Measurements from ENCODE around the gene FRY. TPM values are rescaled to one million over a fixed set of nuclear protein-coding genes. Genes with fewer than 3 reads are reported as not detected.

The FRY gene
- total and polyA plus RNA-seq, 9 of the 15 experiments (the other 6 are each of a cell fraction or from before 2014, with no cell fraction given) = 0.03 to 0.31 (median 0.11) TPM; not detected in 3

DNA sequence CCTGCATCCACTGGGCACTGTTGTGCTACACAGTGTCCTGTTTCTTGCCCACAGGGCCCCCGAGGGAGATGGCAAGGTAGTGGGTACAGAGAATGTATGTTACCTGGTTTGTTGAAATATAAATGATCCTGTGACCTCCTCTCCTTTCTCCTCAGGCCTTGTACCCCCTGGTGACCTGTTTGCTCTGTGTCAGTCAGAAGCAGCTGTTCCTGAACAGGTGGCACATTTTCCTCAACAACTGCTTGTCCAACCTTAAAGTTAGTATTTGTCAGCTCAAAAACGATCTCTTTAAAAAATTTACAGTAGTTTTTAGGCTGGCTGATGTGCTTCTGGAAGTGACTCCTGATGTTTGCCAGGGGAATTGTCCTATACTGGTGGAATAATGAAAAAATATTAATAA is 105.1 kb downstream of the FRY start:
- Histone ChIP-seq H3K9ac (ENCODE audit: insufficient read depth in 1 of 2, low read depth in 2 of 2, low read length in 2 of 2) (no peak overlapping the region), H3K4me3 (no peak overlapping the region), H3K27me3 (ENCODE audit: control insufficient read depth in 2 of 2, insufficient read depth in 2 of 2, low read length in 2 of 2) (no peaks in the 10 kb centered on the region), H3K79me2 (ENCODE audit: control insufficient read depth, insufficient read depth, low read length) (no peaks in the 10 kb centered on the region), H3K4me2 (ENCODE audit: insufficient read depth, low read length) (no peak overlapping the region), H3K9me1 (ENCODE audit: control insufficient read depth, insufficient read depth, low read length) (no peaks in the 10 kb centered on the region), H3K36me3 (ENCODE audit: control insufficient read depth, insufficient read depth, low read length) (no peaks in the 10 kb centered on the region), H2AFZ (ENCODE audit: low read depth, low read length) (no peak overlapping the region), H3K9me3 (replicated peaks; ENCODE audit: control insufficient read depth, insufficient read depth, low read depth, low read length) (no peaks in the 10 kb centered on the region), H3K27ac (ENCODE audit: extremely low read depth, low read depth, low read length) (no peak overlapping the region), H4K20me1 (replicated peaks; ENCODE audit: control insufficient read depth, insufficient read depth, low read length) (no peaks in the 10 kb centered on the region), H3K4me1 (replicated peaks in 1 of 2; ENCODE audit: control insufficient read depth in 2 of 2, insufficient read depth in 2 of 2, low read length in 2 of 2) (no peaks in the 10 kb centered on the region)
- no peak for FAIRE-seq
- CTCF ChIA-PET (ENCODE audit: low intra/inter-chr PET ratio) = no interaction called here
- no TSS peak for BruUV-seq (replicated peaks)
- in situ Hi-C loops (cut with MboI) = no loop called here
- no peak for DNase-seq (ENCODE audit: extremely low read depth in 1 of 4, low spot score in 3 of 4)
- TF ChIP-seq FOXJ3 (CRISPR knock-in tag; IDR thresholded peaks at IDR 0.05) (no peak), TEAD2 (tag; IDR thresholded peaks at IDR 0.05) (no peak), POLR2G (IDR thresholded peaks at IDR 0.05; ENCODE audit: low read depth, low read length) (no peak), ZKSCAN3 (CRISPR knock-in tag; IDR thresholded peaks at IDR 0.05) (no peak)
- WGBS (ENCODE audit: insufficient coverage, low coverage, missing lambda C conversion rate) = 0% methylated on average over 2 of the region's 2 CpGs
- ATAC-seq = no peak
- POLR2A ChIA-PET = no interaction called here
- intact Hi-C loops (cut with micrococcal nuclease) = no loop called here

DNA sequence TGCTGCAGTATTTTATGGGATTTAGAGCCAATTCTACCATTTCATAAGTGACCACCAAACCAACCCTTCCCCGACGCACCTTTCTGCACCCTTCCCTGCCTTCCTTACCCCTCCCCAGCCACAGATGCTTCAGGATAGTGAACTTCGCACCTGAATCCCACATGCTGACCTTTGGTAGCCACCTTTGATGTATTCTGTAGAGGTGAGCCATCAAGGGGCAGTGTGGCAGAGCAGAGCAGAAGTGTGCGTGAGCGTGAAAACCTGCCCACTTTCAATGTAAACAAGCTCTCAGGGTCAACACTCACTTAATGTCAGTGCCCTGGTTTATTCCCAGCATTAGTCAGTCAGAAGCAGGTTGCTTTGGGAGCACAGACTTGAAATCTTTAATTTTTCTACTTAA is 107.7 kb downstream of the FRY start:
- in situ Hi-C loops (cut with MboI) = no loop called here
- no peak for TF ChIP-seq ZNF75A (CRISPR knock-in tag; IDR thresholded peaks at IDR 0.05)
- TF ChIP-seq ZNF140 (CRISPR knock-in tag; IDR thresholded peaks at IDR 0.05) = no peak
- TF ChIP-seq ZNF586 (CRISPR knock-in tag; conservative IDR thresholded peaks at IDR 0.05) = no peak
- TF ChIP-seq ZNF324 (CRISPR knock-in tag; IDR thresholded peaks at IDR 0.05) = no peak
- TF ChIP-seq, protein P1, sequence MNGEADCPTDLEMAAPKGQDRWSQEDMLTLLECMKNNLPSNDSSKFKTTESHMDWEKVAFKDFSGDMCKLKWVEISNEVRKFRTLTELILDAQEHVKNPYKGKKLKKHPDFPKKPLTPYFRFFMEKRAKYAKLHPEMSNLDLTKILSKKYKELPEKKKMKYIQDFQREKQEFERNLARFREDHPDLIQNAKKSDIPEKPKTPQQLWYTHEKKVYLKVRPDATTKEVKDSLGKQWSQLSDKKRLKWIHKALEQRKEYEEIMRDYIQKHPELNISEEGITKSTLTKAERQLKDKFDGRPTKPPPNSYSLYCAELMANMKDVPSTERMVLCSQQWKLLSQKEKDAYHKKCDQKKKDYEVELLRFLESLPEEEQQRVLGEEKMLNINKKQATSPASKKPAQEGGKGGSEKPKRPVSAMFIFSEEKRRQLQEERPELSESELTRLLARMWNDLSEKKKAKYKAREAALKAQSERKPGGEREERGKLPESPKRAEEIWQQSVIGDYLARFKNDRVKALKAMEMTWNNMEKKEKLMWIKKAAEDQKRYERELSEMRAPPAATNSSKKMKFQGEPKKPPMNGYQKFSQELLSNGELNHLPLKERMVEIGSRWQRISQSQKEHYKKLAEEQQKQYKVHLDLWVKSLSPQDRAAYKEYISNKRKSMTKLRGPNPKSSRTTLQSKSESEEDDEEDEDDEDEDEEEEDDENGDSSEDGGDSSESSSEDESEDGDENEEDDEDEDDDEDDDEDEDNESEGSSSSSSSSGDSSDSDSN (IDR thresholded peaks at IDR 0.05; ENCODE audit: borderline replicate concordance in 1 of 2, low read depth in 2 of 2, low read length in 2 of 2) = no peak
- TF ChIP-seq, protein P2, sequence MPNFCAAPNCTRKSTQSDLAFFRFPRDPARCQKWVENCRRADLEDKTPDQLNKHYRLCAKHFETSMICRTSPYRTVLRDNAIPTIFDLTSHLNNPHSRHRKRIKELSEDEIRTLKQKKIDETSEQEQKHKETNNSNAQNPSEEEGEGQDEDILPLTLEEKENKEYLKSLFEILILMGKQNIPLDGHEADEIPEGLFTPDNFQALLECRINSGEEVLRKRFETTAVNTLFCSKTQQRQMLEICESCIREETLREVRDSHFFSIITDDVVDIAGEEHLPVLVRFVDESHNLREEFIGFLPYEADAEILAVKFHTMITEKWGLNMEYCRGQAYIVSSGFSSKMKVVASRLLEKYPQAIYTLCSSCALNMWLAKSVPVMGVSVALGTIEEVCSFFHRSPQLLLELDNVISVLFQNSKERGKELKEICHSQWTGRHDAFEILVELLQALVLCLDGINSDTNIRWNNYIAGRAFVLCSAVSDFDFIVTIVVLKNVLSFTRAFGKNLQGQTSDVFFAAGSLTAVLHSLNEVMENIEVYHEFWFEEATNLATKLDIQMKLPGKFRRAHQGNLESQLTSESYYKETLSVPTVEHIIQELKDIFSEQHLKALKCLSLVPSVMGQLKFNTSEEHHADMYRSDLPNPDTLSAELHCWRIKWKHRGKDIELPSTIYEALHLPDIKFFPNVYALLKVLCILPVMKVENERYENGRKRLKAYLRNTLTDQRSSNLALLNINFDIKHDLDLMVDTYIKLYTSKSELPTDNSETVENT (CRISPR knock-in tag; IDR thresholded peaks at IDR 0.05) = no peak
- TF ChIP-seq, protein P3, sequence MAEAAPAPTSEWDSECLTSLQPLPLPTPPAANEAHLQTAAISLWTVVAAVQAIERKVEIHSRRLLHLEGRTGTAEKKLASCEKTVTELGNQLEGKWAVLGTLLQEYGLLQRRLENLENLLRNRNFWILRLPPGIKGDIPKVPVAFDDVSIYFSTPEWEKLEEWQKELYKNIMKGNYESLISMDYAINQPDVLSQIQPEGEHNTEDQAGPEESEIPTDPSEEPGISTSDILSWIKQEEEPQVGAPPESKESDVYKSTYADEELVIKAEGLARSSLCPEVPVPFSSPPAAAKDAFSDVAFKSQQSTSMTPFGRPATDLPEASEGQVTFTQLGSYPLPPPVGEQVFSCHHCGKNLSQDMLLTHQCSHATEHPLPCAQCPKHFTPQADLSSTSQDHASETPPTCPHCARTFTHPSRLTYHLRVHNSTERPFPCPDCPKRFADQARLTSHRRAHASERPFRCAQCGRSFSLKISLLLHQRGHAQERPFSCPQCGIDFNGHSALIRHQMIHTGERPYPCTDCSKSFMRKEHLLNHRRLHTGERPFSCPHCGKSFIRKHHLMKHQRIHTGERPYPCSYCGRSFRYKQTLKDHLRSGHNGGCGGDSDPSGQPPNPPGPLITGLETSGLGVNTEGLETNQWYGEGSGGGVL (CRISPR knock-in tag; IDR thresholded peaks at IDR 0.05) = no peak

More for the DNA sequence above, 107.7 kb downstream of the FRY start:
- FAIRE-seq = no peak
- Histone ChIP-seq H3K27me3 (ENCODE audit: control insufficient read depth in 2 of 2, insufficient read depth in 2 of 2, low read length in 2 of 2) (no peaks in the 10 kb centered on the region), H3K9ac (ENCODE audit: insufficient read depth in 1 of 2, low read depth in 2 of 2, low read length in 2 of 2) (no peak overlapping the region), H3K36me3 (ENCODE audit: control insufficient read depth, insufficient read depth, low read length) (no peaks in the 10 kb centered on the region), H2AFZ (ENCODE audit: low read depth, low read length) (no peak overlapping the region), H4K20me1 (replicated peaks; ENCODE audit: control insufficient read depth, insufficient read depth, low read length) (no peaks in the 10 kb centered on the region), H3K4me2 (ENCODE audit: insufficient read depth, low read length) (no peak overlapping the region), H3K79me2 (ENCODE audit: control insufficient read depth, insufficient read depth, low read length) (no peaks in the 10 kb centered on the region), H3K9me1 (ENCODE audit: control insufficient read depth, insufficient read depth, low read length) (no peaks in the 10 kb centered on the region), H3K27ac (ENCODE audit: extremely low read depth, low read depth, low read length) (no peak overlapping the region), H3K4me1 (replicated peaks in 1 of 2; ENCODE audit: control insufficient read depth in 2 of 2, insufficient read depth in 2 of 2, low read length in 2 of 2) (no peaks in the 10 kb centered on the region), H3K4me3 (no peak overlapping the region), H3K9me3 (replicated peaks; ENCODE audit: control insufficient read depth, insufficient read depth, low read depth, low read length) (no peaks in the 10 kb centered on the region)
- CTCF ChIA-PET (ENCODE audit: low intra/inter-chr PET ratio) = no interaction called here
- WGBS (ENCODE audit: insufficient coverage, low coverage, missing lambda C conversion rate) = 0% methylated on average over 5 of the region's 5 CpGs
- no peak for DNase-seq (ENCODE audit: extremely low read depth in 1 of 4, low spot score in 3 of 4)
- POLR2A ChIA-PET = no interaction called here
- intact Hi-C loops (cut with micrococcal nuclease) = no loop called here
- no peak for ATAC-seq
- no TSS peak for BruUV-seq (replicated peaks)

All from K562 (cell line).